Tibial nerve (tissue), 4 donors: ENCODE results near the gene BCL3. TPM values are rescaled to one million over a fixed set of nuclear protein-coding genes. Genes with fewer than 3 reads are reported as not detected.

ENCODE experiments used
- DNase-seq, 2 donors: peaks; one replicate each; pipeline ENCODE4 v3.0.0-alpha.2; 2019; ENCODE audit warnings: low spot score in 2 of 2
- H3K27ac ChIP-seq, 4 donors: fragments of 200-600 bp; sonication (generic) in 3 of 4; one replicate each; pipeline ENCODE4 v1.5.1; 2017 to 2019; ENCODE audit warnings: mild to moderate bottlenecking in 1 of 4
- H3K27me3 ChIP-seq, 2 donors: fragments of 200-600 bp; sonication (generic) in 1 of 2; one replicate each; pipeline versions ENCODE4 v1.5.1 to v1.6.0; 2017 to 2019
- H3K36me3 ChIP-seq, 3 donors: fragments of 200-600 bp; sonication (generic); one replicate each; pipeline ENCODE4 v1.5.1; 2018 to 2019
- H3K4me1 ChIP-seq, 4 donors: fragments of 200-600 bp; sonication (generic) in 3 of 4; one replicate each; pipeline ENCODE4 v1.5.1; 2017 to 2019
- H3K4me3 ChIP-seq, 4 donors: fragments of 200-600 bp; sonication (generic) in 3 of 4; one replicate each; pipeline ENCODE4 v1.5.1; 2017 to 2019; ENCODE audit warnings: mild to moderate bottlenecking in 1 of 4, moderate library complexity in 1 of 4
- H3K9me3 ChIP-seq, 4 donors: fragments of 200-600 bp; sonication (generic) in 3 of 4; one replicate each; pipeline ENCODE4 v1.5.1; 2017 to 2019
- CTCF ChIP-seq, 5 experiments: fragments of 200-600 bp in 3 of 5; fragments of 450-650 bp in 2 of 5; sonication (generic) in 3 of 5; IDR thresholded peaks; one replicate each; pipeline ENCODE4 v1.5.1; 2016 to 2019; ENCODE audit warnings: antibody characterized with exemption in 5 of 5, mild to moderate bottlenecking in 3 of 5, moderate library complexity in 2 of 5
- EP300 ChIP-seq, 2 donors: sonication (generic); formaldehyde crosslinking; IDR thresholded peaks; one replicate each; pipeline ENCODE4 v1.6.1; 2017; ENCODE audit warnings: antibody characterized with exemption in 2 of 2, mild to moderate bottlenecking in 1 of 2
- POLR2A ChIP-seq, 2 donors: fragments of 450-650 bp; IDR thresholded peaks; one replicate each; pipeline ENCODE4 v1.6.1; 2017; ENCODE audit warnings: antibody characterized with exemption in 2 of 2, mild to moderate bottlenecking in 2 of 2, moderate library complexity in 2 of 2
- WGBS, 2 donors: methylation state at CpG; one replicate each; pipeline ENCODE4 v1.1.5; 2018; 5-methylcytosine and 5-hydroxymethylcytosine counted together
- total RNA-seq, 4 donors: library from RNA; depleted of rRNA; stranded (reverse); fragments of >200 nt; gene quantifications; one replicate each; pipeline ENCODE4 v1.1.0, GENCODE V29; 2016

BCL3 gene
- total RNA-seq, 4 donors from 2014 or later = 10.3 to 37.8 (median 18.0) TPM

- WGBS, 2 donors = 71 to 74% methylated on average over 14 of the region's 14 CpGs
- Histone ChIP-seq H3K36me3 (no peaks in the 10 kb centered on the region), H3K27me3 (no peaks in the 10 kb centered on the region), H3K27ac (no peak overlapping the region), H3K4me1 (no peaks in the 10 kb centered on the region), H3K9me3 (peaks cover 0 to 12% (median 0%) of the 10 kb centered on the region in 4 donors), H3K4me3 (no peak overlapping the region)
- DNase-seq = no peak
- TF ChIP-seq CTCF (IDR thresholded peaks at IDR 0.05) (no peak), EP300 (IDR thresholded peaks at IDR 0.05) (no peak), POLR2A (IDR thresholded peaks at IDR 0.05) (no peak)
These were observed 38.0 kb upstream of the BCL3 start for GRCh38 chr19:44710483-44710882.

GRCh38 chr19:44712864-44713515 is 35.5 kb upstream of the BCL3 start:
- no peak for TF ChIP-seq POLR2A (IDR thresholded peaks at IDR 0.05)
- TF ChIP-seq CTCF (IDR thresholded peaks at IDR 0.05) = no peak
- TF ChIP-seq EP300 (IDR thresholded peaks at IDR 0.05) = no peak
- 55 to 66% methylated on average over 4 of the region's 4 CpGs for WGBS, 2 donors
- H3K36me3 ChIP-seq = no peaks in the 10 kb centered on the region
- H3K9me3 ChIP-seq = peaks cover 0 to 12% (median 0%) of the 10 kb centered on the region in 4 donors
- no peak overlapping the region for H3K4me3 ChIP-seq
- H3K4me1 ChIP-seq = peaks cover 0 to 3% (median under 1%) of the 10 kb centered on the region in 4 donors
- DNase-seq = no peak
- no peak overlapping the region for H3K27ac ChIP-seq
- no peaks in the 10 kb centered on the region for H3K27me3 ChIP-seq

GRCh38 chr19:44714597-44715169 is 33.8 kb upstream of the BCL3 start:
- Histone ChIP-seq H3K27ac (no peak overlapping the region), H3K9me3 (peaks cover 0 to 12% (median 0%) of the 10 kb centered on the region in 4 donors), H3K36me3 (no peaks in the 10 kb centered on the region), H3K4me1 (peaks cover 0 to 18% (median 11%) of the 10 kb centered on the region in 4 donors), H3K27me3 (no peaks in the 10 kb centered on the region), H3K4me3 (no peak overlapping the region)
- TF ChIP-seq POLR2A (IDR thresholded peaks at IDR 0.05) = no peak
- DNase-seq = no peak
- WGBS, 2 donors = 50% methylated on average over 2 of the region's 2 CpGs

- 91% methylated on average over 6 of the region's 6 CpGs for WGBS, 2 donors
- H3K36me3 ChIP-seq = no peaks in the 10 kb centered on the region
- no peak overlapping the region for H3K4me3 ChIP-seq
- H3K27me3 ChIP-seq = no peaks in the 10 kb centered on the region
- H3K27ac ChIP-seq = peak overlapping the region in 2 of 4 donors; percentile 48 to 63
- peaks cover 0 to 12% (median 0%) of the 10 kb centered on the region in 4 donors for H3K9me3 ChIP-seq
- no peak for DNase-seq
- TF ChIP-seq POLR2A (IDR thresholded peaks at IDR 0.05) (no peak), EP300 (IDR thresholded peaks at IDR 0.05) (no peak), CTCF (IDR thresholded peaks at IDR 0.05) (no peak)
- peaks cover 0 to 41% (median 14%) of the 10 kb centered on the region in 4 donors for H3K4me1 ChIP-seq
These were observed 30.9 kb upstream of the BCL3 start for GRCh38 chr19:44717603-44718002.

- DNase-seq = peak in 1 of 2 donors; percentile 45
These were observed 29.9 kb upstream of the BCL3 start for GRCh38 chr19:44718441-44719261.

More at GRCh38 chr19:44718441-44719261, 29.9 kb upstream of the BCL3 start:
- TF ChIP-seq EP300 (IDR thresholded peaks at IDR 0.05) = peak in 1 of 2 donors; percentile 31
- no peak for TF ChIP-seq CTCF (IDR thresholded peaks at IDR 0.05)
- H3K36me3 ChIP-seq = no peaks in the 10 kb centered on the region
- H3K4me3 ChIP-seq = no peak overlapping the region
- no peaks in the 10 kb centered on the region for H3K27me3 ChIP-seq
- peak overlapping the region in 3 of 4 donors; percentile 48 to 73 (median 63) for H3K27ac ChIP-seq
- 17 to 23% methylated on average over 10 to 11 of the region's 11 CpGs for WGBS, 2 donors
- H3K4me1 ChIP-seq = peaks cover 0 to 45% (median 15%) of the 10 kb centered on the region in 4 donors
- peaks cover 0 to 12% (median 0%) of the 10 kb centered on the region in 4 donors for H3K9me3 ChIP-seq
